ENCODE measurements around the gene POLR2E.

Gene POLR2E

DNA sequence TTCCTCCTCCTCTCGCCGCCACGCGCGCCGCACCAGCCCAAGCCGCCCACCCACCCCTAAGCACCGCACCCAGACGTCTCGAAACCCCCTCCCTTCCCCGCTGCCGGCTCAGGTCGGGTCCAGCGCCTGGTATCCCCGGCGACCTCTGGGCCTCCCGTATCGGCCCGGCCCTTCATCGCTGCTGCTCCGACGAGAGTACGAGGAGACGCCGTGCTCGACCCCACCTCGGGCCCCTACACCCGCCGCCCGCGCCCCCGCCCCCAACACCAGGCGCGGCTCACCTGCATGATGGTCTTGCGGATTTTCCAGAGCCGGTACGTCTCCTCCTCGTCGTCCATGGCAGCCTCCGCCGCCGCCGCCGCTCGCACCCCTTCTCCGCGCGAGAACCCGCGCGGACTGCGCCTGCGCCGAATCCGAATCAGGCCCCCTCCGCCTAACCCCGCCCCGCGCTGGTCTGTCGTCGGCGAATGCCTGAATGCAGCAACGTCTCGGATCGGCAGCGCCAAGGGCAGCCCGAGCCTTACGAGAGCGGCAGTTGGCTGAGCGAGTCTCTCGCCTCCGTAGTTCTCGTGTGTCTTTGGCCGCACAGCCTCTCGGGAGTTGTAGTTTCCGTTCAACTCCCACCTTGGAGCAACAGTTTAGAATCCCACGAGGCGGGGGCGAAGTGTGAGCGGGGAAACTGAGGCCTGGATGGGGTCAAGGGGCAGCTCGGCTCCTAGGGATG lies at the start of gene POLR2E:
Gene POLR2E (minus strand): TSS at position 398 of the 724 bp plus-strand sequence. CDS start 60 bp downstream, at position 338.
- no peaks in the 10 kb centered on the region for H3K27me3 ChIP-seq (ENCODE audit: low read depth, low read length)
- H3K4me1 ChIP-seq (ENCODE audit: control insufficient read depth in 1 of 2, insufficient read depth in 2 of 2, low read length in 2 of 2): peaks cover 7 to 37% of the 10 kb centered on the region in 2 donors
- peaks cover 5 to 27% of the 10 kb centered on the region in 2 donors for H3K36me3 ChIP-seq (ENCODE audit: control insufficient read depth in 1 of 2, insufficient read depth in 2 of 2, low read length in 2 of 2)
- H3K4me3 ChIP-seq (ENCODE audit: low read depth in 1 of 2, low read length in 2 of 2): peak within 1 kb of the TSS; percentile 84 to 91
- H3K9me3 ChIP-seq (ENCODE audit: control insufficient read depth in 1 of 2, low read length in 2 of 2): no peaks in the 10 kb centered on the region
- H3K27ac ChIP-seq (ENCODE audit: low read length): no peak within 1 kb of the TSS

DNA sequence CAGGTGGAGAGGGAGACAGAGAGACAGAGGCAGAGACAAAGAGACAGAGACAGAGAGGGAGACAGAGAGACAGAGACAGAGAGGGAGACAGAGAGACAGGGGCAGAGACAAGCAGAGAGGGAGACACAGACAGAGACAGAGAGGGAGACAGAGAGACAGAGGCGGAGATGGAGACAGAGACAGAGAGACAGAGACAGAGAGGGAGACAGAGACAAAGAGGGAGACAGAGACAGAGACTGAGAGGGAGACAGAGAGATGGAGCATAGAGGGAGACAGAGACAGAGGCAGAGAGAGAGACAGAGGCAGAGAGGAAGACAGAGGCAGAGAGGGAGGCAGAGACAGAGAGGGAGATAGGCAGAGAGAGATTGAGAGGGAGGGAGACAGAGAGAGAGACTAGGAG lies 49.6 kb upstream of the POLR2E start:
- no peaks in the 10 kb centered on the region for H3K9me3 ChIP-seq (ENCODE audit: control insufficient read depth in 1 of 2, low read length in 2 of 2)
- H3K4me1 ChIP-seq (ENCODE audit: control insufficient read depth in 1 of 2, insufficient read depth in 2 of 2, low read length in 2 of 2): no peaks in the 10 kb centered on the region
- no peak overlapping the region for H3K4me3 ChIP-seq (ENCODE audit: low read depth in 1 of 2, low read length in 2 of 2)
- H3K36me3 ChIP-seq (ENCODE audit: control insufficient read depth in 1 of 2, insufficient read depth in 2 of 2, low read length in 2 of 2): peaks cover 4 to 46% of the 10 kb centered on the region in 2 donors
- no peaks in the 10 kb centered on the region for H3K27me3 ChIP-seq (ENCODE audit: low read depth, low read length)
- no peak overlapping the region for H3K27ac ChIP-seq (ENCODE audit: low read length)

DNA sequence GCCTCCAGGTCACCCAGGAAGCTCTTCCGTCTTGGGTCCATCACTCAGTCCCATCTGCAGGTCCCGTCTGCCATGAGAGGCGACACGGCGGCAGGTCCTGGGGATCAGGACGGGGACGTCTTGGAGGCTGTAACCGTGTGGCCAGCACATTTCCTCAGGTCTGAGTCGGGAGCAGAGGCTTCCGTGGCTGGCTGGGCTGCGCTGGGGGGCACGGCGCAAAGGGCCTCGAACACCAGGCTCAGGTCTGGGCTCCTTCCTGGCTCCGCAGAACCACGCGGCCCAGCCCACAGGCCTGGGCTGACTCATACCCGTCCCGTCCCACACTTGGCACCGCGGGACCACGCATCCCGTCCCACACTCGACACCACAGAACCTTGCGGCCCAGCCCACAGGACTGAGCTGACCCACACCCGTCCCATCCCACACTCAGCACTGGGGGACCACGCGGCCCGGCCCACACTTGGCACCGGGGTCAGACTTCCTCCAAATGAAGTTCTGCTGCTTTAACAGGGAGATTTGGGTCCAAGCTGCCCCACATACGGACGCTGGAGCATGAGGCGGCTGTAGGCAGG lies 48.7 kb upstream of the POLR2E start:
- H3K9me3 ChIP-seq (ENCODE audit: control insufficient read depth in 1 of 2, low read length in 2 of 2): no peaks in the 10 kb centered on the region
- H3K36me3 ChIP-seq (ENCODE audit: control insufficient read depth in 1 of 2, insufficient read depth in 2 of 2, low read length in 2 of 2): peaks cover 4 to 42% of the 10 kb centered on the region in 2 donors
- no peaks in the 10 kb centered on the region for H3K27me3 ChIP-seq (ENCODE audit: low read depth, low read length)
- no peak overlapping the region for H3K27ac ChIP-seq (ENCODE audit: low read length)
- no peaks in the 10 kb centered on the region for H3K4me1 ChIP-seq (ENCODE audit: control insufficient read depth in 1 of 2, insufficient read depth in 2 of 2, low read length in 2 of 2)
- H3K4me3 ChIP-seq (ENCODE audit: low read depth in 1 of 2, low read length in 2 of 2): no peak overlapping the region

DNA sequence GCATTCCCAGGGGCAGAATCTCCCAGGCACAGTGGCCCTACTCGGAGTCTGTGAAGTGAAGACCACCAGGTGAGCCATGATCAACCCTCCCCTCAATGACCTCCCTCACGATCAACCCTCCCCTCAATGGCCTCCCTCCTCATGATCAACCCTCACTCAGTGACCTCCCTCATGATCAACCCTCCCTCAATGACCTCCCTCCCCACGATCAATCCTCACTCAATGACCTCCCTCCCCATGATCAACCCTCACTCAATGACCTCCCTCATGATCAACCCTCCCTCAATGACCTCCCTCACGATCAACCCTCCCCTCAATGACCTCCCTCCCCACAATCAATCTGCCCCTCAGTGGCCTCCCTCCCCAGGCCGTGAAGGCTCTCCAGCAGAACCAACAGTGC lies 46.8 kb upstream of the POLR2E start:
- Histone ChIP-seq H3K36me3 (ENCODE audit: control insufficient read depth in 1 of 2, insufficient read depth in 2 of 2, low read length in 2 of 2) (peaks cover 4 to 43% of the 10 kb centered on the region in 2 donors), H3K27me3 (ENCODE audit: low read depth, low read length) (no peaks in the 10 kb centered on the region), H3K4me3 (ENCODE audit: low read depth in 1 of 2, low read length in 2 of 2) (no peak overlapping the region), H3K9me3 (ENCODE audit: control insufficient read depth in 1 of 2, low read length in 2 of 2) (no peaks in the 10 kb centered on the region), H3K4me1 (ENCODE audit: control insufficient read depth in 1 of 2, insufficient read depth in 2 of 2, low read length in 2 of 2) (no peaks in the 10 kb centered on the region), H3K27ac (ENCODE audit: low read length) (no peak overlapping the region)

DNA sequence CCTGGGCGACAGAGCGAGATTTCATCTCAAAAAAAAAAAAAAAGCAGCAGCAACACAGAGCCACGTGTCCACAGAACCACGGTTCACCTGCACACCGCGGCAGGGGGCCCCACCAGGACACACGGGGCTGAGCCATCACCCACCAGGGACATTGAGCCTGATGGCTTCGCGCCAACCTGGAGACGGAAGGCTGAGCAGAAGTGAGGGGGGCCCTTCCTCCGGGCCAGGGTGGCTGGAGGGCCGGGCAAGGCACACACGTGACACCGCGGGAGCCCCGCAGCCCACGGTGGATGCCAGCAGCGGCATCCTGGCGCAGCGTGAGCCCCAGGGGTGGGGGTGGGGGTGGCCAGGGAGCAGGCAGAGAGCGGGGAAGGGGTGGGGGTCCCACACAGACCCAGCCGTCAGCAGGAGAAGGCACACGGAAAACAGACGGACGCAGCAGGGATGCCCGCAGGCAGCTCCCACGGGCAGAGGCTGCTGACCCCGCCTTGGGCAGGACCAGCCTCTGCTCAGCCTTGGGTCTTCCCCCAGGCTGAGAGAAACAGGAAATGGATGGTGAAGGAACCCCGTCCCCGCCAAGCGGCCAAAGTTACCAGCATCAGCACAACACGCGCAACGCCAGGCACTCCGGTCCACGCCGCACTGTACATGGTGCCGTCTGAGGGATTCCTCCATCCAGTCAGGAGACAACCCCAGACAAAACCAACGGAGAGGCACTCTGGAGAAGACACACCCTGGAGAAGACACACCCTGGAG lies 45.3 kb upstream of the POLR2E start:
- peaks cover 4 to 30% of the 10 kb centered on the region in 2 donors for H3K36me3 ChIP-seq (ENCODE audit: control insufficient read depth in 1 of 2, insufficient read depth in 2 of 2, low read length in 2 of 2)
- no peak overlapping the region for H3K4me3 ChIP-seq (ENCODE audit: low read depth in 1 of 2, low read length in 2 of 2)
- H3K27me3 ChIP-seq (ENCODE audit: low read depth, low read length): no peaks in the 10 kb centered on the region
- H3K27ac ChIP-seq (ENCODE audit: low read length): no peak overlapping the region
- peaks cover 0 to 11% of the 10 kb centered on the region in 2 donors for H3K4me1 ChIP-seq (ENCODE audit: control insufficient read depth in 1 of 2, insufficient read depth in 2 of 2, low read length in 2 of 2)
- no peaks in the 10 kb centered on the region for H3K9me3 ChIP-seq (ENCODE audit: control insufficient read depth in 1 of 2, low read length in 2 of 2)

DNA sequence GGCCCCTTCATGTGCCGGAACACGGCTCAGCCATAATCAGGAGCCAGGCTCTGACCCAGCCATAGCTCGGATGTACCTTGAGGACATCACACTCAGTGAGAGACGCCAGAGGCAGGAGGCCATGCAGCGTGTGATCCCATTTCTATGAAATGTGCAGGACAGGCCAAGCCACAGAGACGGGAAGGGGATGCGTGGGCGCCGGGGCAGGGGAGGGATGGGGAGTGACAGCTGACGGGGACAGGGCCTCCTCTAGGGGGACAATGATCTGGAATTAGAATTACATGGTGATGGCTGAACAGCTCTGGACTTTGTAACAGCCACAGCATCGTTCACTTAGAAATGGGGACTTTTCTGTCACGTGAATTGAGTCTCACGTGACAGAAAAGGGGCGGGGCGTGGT lies 44.0 kb upstream of the POLR2E start:
- no peak overlapping the region for H3K4me3 ChIP-seq (ENCODE audit: low read depth in 1 of 2, low read length in 2 of 2)
- H3K9me3 ChIP-seq (ENCODE audit: control insufficient read depth in 1 of 2, low read length in 2 of 2): no peaks in the 10 kb centered on the region
- H3K27ac ChIP-seq (ENCODE audit: low read length): no peak overlapping the region
- H3K36me3 ChIP-seq (ENCODE audit: control insufficient read depth in 1 of 2, insufficient read depth in 2 of 2, low read length in 2 of 2): peaks cover 4 to 29% of the 10 kb centered on the region in 2 donors
- H3K4me1 ChIP-seq (ENCODE audit: control insufficient read depth in 1 of 2, insufficient read depth in 2 of 2, low read length in 2 of 2): peaks cover 0 to 11% of the 10 kb centered on the region in 2 donors
- H3K27me3 ChIP-seq (ENCODE audit: low read depth, low read length): no peaks in the 10 kb centered on the region

DNA sequence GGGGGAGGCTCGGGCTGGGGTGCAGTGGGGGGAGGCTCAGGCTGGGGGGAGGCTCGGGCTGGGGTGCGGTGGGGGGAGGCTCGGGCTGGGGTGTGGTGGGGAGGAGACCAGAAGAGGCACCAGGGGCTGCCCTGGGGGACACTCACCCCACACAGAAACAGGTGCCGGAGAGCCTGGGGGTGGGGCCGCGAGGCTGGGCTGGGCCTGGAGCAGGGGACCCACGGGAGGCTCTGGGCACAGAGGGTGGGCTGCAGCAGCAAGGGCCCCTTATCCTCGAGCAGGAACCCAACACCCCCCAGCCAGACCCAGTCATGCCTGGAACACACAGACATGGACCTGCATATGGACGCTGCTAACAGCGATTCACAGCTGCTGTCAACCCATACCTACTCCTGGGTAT lies 42.9 kb upstream of the POLR2E start:
- H3K27ac ChIP-seq (ENCODE audit: low read length): no peak overlapping the region
- no peak overlapping the region for H3K4me3 ChIP-seq (ENCODE audit: low read depth in 1 of 2, low read length in 2 of 2)
- peaks cover 0 to 12% of the 10 kb centered on the region in 2 donors for H3K4me1 ChIP-seq (ENCODE audit: control insufficient read depth in 1 of 2, insufficient read depth in 2 of 2, low read length in 2 of 2)
- H3K9me3 ChIP-seq (ENCODE audit: control insufficient read depth in 1 of 2, low read length in 2 of 2): no peaks in the 10 kb centered on the region
- H3K27me3 ChIP-seq (ENCODE audit: low read depth, low read length): no peaks in the 10 kb centered on the region
- H3K36me3 ChIP-seq (ENCODE audit: control insufficient read depth in 1 of 2, insufficient read depth in 2 of 2, low read length in 2 of 2): peaks cover 4 to 18% of the 10 kb centered on the region in 2 donors

DNA sequence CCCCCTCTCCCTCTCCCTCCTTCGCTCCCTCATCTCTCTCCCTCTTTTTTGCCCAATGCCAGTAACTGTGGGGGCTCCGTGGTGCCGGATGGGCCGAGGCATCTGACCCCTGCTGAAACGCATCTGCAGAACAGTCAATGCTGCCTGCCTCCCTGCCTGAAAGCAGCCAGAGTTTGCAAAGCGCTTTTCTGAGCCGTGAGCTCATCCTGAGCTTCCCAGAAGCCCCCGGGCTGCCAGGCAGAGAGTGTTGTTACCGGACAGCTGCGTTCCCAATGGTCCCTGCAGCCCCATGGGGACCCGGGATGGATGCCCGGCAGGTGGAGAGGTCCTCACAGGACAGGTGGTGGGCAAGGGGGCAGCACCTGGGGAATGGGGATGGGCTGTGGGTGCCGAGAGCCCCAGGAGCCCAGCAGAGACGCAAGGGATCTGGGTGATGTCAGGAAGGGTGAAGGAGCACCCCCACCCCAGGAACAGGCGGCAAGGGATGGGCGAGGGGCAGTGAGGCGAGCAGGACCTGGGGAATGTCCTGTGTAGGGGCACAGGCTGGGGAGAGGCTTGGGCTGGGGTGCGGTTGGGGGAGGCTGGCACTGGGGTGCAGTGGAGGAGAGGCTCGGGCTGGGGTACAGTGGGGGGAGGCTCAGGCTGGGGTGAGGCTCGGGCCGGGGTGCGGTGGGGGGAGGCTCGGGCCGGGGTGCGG lies 41.6 kb upstream of the POLR2E start:
- Histone ChIP-seq H3K27me3 (ENCODE audit: low read depth, low read length) (no peaks in the 10 kb centered on the region), H3K27ac (ENCODE audit: low read length) (no peak overlapping the region), H3K4me1 (ENCODE audit: control insufficient read depth in 1 of 2, insufficient read depth in 2 of 2, low read length in 2 of 2) (peaks cover 6 to 21% of the 10 kb centered on the region in 2 donors), H3K9me3 (ENCODE audit: control insufficient read depth in 1 of 2, low read length in 2 of 2) (no peaks in the 10 kb centered on the region), H3K36me3 (ENCODE audit: control insufficient read depth in 1 of 2, insufficient read depth in 2 of 2, low read length in 2 of 2) (peaks cover 0 to 14% of the 10 kb centered on the region in 2 donors), H3K4me3 (ENCODE audit: low read depth in 1 of 2, low read length in 2 of 2) (no peak overlapping the region)

DNA sequence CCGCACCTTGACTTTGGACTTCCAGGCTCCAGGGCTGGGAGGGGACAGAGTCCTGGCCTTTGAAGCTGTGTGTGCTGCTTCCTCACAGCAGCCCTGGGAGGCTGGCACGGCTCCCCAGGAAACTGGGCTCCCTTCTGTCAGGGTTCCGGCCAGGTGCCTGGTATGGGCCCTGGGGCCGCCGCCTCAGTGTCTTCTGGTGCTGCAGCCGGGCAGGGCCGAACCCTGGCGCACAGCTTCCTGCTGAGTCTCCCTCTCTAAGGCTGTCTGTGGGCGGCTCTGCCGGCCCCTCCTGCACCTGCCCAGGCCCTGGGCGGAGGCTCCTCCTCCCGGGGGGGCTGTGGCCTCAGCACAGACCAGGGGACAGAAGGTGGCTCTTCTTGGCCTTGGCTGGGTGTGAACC lies 41.0 kb upstream of the POLR2E start:
- peaks cover 6 to 21% of the 10 kb centered on the region in 2 donors for H3K4me1 ChIP-seq (ENCODE audit: control insufficient read depth in 1 of 2, insufficient read depth in 2 of 2, low read length in 2 of 2)
- peak overlapping the region; percentile 16 for H3K27ac ChIP-seq (ENCODE audit: low read length)

DNA sequence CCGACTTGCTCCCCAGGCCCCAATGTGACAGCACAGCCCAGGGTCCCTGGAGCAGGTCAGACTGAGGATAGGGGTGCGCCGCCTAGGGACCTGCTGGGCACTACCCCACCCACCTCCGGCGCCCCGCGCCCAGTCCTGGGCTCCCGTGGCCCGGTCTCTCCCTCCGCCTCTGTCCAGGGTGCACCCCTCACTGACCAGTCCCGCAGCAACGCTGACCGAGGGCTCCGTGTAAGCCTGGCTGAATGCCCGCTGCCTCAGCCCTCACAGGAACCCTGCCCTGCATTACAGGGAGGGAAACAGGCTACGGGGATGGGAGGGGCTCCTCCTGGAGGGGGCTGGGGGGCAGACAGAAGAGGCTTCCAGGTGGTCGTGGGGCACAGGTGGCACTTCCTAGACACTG lies 40.3 kb upstream of the POLR2E start:
- Histone ChIP-seq H3K36me3 (ENCODE audit: control insufficient read depth in 1 of 2, insufficient read depth in 2 of 2, low read length in 2 of 2) (peaks cover 0 to 10% of the 10 kb centered on the region in 2 donors), H3K9me3 (ENCODE audit: control insufficient read depth in 1 of 2, low read length in 2 of 2) (no peaks in the 10 kb centered on the region), H3K27ac (ENCODE audit: low read length) (peak overlapping the region; percentile 16), H3K27me3 (ENCODE audit: low read depth, low read length) (no peaks in the 10 kb centered on the region), H3K4me1 (ENCODE audit: control insufficient read depth in 1 of 2, insufficient read depth in 2 of 2, low read length in 2 of 2) (peaks cover 6 to 27% of the 10 kb centered on the region in 2 donors), H3K4me3 (ENCODE audit: low read depth in 1 of 2, low read length in 2 of 2) (no peak overlapping the region)

More for the DNA sequence above, 41.0 kb upstream of the POLR2E start:
- Histone ChIP-seq H3K27me3 (ENCODE audit: low read depth, low read length) (no peaks in the 10 kb centered on the region), H3K36me3 (ENCODE audit: control insufficient read depth in 1 of 2, insufficient read depth in 2 of 2, low read length in 2 of 2) (peaks cover 0 to 14% of the 10 kb centered on the region in 2 donors), H3K4me3 (ENCODE audit: low read depth in 1 of 2, low read length in 2 of 2) (no peak overlapping the region), H3K9me3 (ENCODE audit: control insufficient read depth in 1 of 2, low read length in 2 of 2) (no peaks in the 10 kb centered on the region)

DNA sequence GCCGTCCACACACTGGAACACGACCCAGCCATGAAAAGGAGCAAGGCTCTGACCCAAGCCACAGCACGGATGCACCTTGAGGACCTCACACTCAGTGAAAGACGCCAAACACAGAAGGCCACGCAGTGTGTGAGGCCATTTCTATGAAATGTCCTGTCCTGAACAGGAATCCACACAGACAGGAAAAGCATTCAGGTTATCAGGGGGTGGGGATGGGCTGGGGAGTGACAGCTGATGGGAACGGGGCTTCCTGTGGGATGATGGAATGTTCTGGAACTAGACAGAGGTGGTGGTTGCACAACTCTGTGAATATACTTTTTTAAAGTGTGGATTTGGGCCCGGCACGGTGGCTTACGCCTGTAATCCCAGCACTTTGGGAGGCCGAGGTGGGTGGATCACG lies 39.3 kb upstream of the POLR2E start:
- peaks cover 6 to 32% of the 10 kb centered on the region in 2 donors for H3K4me1 ChIP-seq (ENCODE audit: control insufficient read depth in 1 of 2, insufficient read depth in 2 of 2, low read length in 2 of 2)
- H3K4me3 ChIP-seq (ENCODE audit: low read depth in 1 of 2, low read length in 2 of 2): no peak overlapping the region
- H3K27ac ChIP-seq (ENCODE audit: low read length): no peak overlapping the region

More for the DNA sequence above, 39.3 kb upstream of the POLR2E start:
- Histone ChIP-seq H3K36me3 (ENCODE audit: control insufficient read depth in 1 of 2, insufficient read depth in 2 of 2, low read length in 2 of 2) (peaks cover 0 to 8% of the 10 kb centered on the region in 2 donors), H3K27me3 (ENCODE audit: low read depth, low read length) (no peaks in the 10 kb centered on the region), H3K9me3 (ENCODE audit: control insufficient read depth in 1 of 2, low read length in 2 of 2) (no peaks in the 10 kb centered on the region)

Measured in muscle layer of duodenum (tissue), 2 donors.